ENCODE results near the gene MEGF6. TPM values are rescaled to one million over a fixed set of nuclear protein-coding genes. Genes with fewer than 3 reads are reported as not detected.

MEGF6 gene
- total RNA-seq, 1 donor from 2014 or later: 194 TPM

- DNase-seq (ENCODE audit: low spot score in 2 of 2): no peak
- Histone ChIP-seq H3K9me3 (no peaks in the 10 kb centered on the region), H3K27me3 (peaks cover 27% of the 10 kb centered on the region), H3K27ac (no peak overlapping the region), H3K36me3 (no peaks in the 10 kb centered on the region), H3K4me3 (peak overlapping the region; percentile 51 to 81), H3K4me1 (peaks cover 6 to 34% of the 10 kb centered on the region in 2 donors)
- intact Hi-C loops (cut with DNase I): no loop called here
- TF ChIP-seq, protein P1, sequence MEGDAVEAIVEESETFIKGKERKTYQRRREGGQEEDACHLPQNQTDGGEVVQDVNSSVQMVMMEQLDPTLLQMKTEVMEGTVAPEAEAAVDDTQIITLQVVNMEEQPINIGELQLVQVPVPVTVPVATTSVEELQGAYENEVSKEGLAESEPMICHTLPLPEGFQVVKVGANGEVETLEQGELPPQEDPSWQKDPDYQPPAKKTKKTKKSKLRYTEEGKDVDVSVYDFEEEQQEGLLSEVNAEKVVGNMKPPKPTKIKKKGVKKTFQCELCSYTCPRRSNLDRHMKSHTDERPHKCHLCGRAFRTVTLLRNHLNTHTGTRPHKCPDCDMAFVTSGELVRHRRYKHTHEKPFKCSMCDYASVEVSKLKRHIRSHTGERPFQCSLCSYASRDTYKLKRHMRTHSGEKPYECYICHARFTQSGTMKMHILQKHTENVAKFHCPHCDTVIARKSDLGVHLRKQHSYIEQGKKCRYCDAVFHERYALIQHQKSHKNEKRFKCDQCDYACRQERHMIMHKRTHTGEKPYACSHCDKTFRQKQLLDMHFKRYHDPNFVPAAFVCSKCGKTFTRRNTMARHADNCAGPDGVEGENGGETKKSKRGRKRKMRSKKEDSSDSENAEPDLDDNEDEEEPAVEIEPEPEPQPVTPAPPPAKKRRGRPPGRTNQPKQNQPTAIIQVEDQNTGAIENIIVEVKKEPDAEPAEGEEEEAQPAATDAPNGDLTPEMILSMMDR (IDR thresholded peaks at IDR 0.05): no peak
These were observed 41.4 kb upstream of the MEGF6 start for GRCh38 chr1:3652548-3653285.

DNA sequence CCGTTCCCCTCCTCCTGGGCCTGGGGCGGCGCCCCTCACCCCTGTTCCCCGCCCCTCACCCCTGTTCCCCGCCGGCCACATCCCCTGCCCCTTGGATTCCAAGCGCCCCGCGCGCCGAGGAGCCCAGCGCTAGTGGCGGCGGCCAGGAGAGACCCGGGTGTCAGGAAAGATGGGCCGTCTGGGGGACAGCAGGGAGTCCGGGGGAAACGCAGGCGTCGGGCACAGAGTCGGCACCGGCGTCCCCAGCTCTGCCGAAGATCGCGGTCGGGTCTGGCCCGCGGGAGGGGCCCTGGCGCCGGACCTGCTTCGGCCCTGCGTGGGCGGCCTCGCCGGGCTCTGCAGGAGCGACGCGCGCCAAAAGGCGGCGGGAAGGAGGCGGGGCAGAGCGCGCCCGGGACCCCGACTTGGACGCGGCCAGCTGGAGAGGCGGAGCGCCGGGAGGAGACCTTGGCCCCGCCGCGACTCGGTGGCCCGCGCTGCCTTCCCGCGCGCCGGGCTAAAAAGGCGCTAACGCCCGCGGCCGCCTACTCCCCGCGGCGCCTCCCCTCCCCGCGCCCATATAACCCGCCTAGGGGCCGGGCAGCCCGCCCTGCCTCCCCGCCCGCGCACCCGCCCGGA lies 40.7 kb upstream of the MEGF6 start, which contains the start of gene TP73:
TSS of gene TP73 (plus strand) at position 587 of the 618 bp plus-strand sequence. CDS start 29,850 bp downstream, outside the sequence.
- peaks cover 0 to 4% of the 10 kb centered on the region in 2 donors for H3K36me3 ChIP-seq
- intact Hi-C loops (cut with DNase I): no loop called here
- TF ChIP-seq, protein P1 (IDR thresholded peaks at IDR 0.05): no peak
- no peak for DNase-seq (ENCODE audit: low spot score in 2 of 2)
- H3K27me3 ChIP-seq: peaks cover 27% of the 10 kb centered on the region
- H3K4me3 ChIP-seq: peak within 1 kb of the TSS; percentile 51 to 81
- no peaks in the 10 kb centered on the region for H3K9me3 ChIP-seq
- peaks cover 6 to 34% of the 10 kb centered on the region in 2 donors for H3K4me1 ChIP-seq
- no peak within 1 kb of the TSS for H3K27ac ChIP-seq

- peaks cover 6 to 34% of the 10 kb centered on the region in 2 donors for H3K4me1 ChIP-seq
- H3K27me3 ChIP-seq: peaks cover 27% of the 10 kb centered on the region
- H3K4me3 ChIP-seq: peak overlapping the region; percentile 25 to 81
- no peaks in the 10 kb centered on the region for H3K9me3 ChIP-seq
- H3K36me3 ChIP-seq: peaks cover 0 to 12% of the 10 kb centered on the region in 2 donors
- no peak for DNase-seq (ENCODE audit: low spot score in 2 of 2)
- TF ChIP-seq, protein P1 (IDR thresholded peaks at IDR 0.05): no peak
- no peak overlapping the region for H3K27ac ChIP-seq
- intact Hi-C loops (cut with DNase I): no loop called here
These were observed 40.0 kb upstream of the MEGF6 start for GRCh38 chr1:3651026-3651929.

DNA sequence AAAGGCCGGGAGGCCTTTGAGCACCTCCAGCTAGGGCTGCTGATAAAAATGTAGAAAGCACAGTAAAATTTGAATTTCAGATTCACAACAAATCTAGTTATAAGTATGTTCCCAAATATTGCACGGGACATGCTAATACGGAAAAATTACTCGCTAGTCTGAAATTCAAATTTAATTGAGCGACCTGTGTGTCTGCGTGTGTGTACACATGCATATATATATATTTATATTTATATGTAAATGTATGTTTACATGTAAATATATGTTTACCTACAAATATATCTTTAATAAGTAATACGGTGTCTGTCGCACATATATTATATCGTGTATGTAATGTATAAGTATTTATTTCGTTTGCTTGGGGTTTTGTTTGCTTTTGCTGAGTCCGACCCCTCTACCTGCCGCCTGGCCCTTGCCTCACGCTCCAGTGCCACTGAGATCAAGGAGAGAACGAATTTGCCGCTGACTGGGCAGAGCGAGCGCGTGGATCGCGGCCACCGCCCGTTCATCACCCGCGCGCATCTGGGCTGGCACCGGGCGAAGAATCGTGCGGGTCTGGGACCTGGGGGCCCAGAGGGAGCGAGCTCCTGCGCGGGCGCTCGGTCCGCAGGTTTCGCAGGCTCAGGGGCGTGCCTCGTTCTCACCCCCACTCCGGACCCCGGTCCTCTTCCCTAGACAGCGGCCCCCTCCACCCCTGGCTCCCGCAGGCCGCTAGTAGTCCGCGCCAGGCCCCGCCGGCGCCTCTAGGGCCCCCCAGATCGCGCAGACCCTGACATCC lies 39.1 kb upstream of the MEGF6 start:
- H3K4me1 ChIP-seq: peaks cover 6 to 34% of the 10 kb centered on the region in 2 donors
- H3K4me3 ChIP-seq: peak overlapping the region; percentile 81 to 90
- no peak overlapping the region for H3K27ac ChIP-seq
- intact Hi-C loops (cut with DNase I): loop anchor here (1.0 kb wide), 1 partner anchor 26 kb away; no protein-coding TSS in a partner anchor
- TF ChIP-seq, protein P1 (IDR thresholded peaks at IDR 0.05): no peak
- H3K9me3 ChIP-seq: no peaks in the 10 kb centered on the region
- peaks cover 0 to 12% of the 10 kb centered on the region in 2 donors for H3K36me3 ChIP-seq
- H3K27me3 ChIP-seq: peaks cover 27% of the 10 kb centered on the region
- no peak for DNase-seq (ENCODE audit: low spot score in 2 of 2)

All from ascending aorta (tissue), 2 donors.